ENCODE results near the gene TCF23.
A peak's percentile ranks its signal among the peaks of the same experiment; 100 is the strongest.

GRCh38 chr2:27191070-27191829 lies 42.4 kb downstream of the TCF23 start:
- TF ChIP-seq CTCF (IDR thresholded peaks at IDR 0.05) (peak in 4 of 6 experiments; percentile 45 to 62 (median 52)), POLR2A (IDR thresholded peaks at IDR 0.05) (no peak)

All from thyroid gland (tissue), 4 donors.